Gastroesophageal sphincter (tissue), 3 donors: ENCODE data around the gene VSTM2B.

Source experiments
- EP300 ChIP-seq: sonication (generic); formaldehyde crosslinking; IDR thresholded peaks from one replicate; pipeline ENCODE4 v1.6.1; 2017; ENCODE audit warnings: antibody characterized with exemption, mild to moderate bottlenecking
- POLR2A ChIP-seq, 2 donors: fragments of 450-650 bp; IDR thresholded peaks; one replicate each; pipeline ENCODE4 v1.6.1; 2017; ENCODE audit warnings: antibody characterized with exemption in 2 of 2, mild to moderate bottlenecking in 2 of 2, moderate library complexity in 1 of 2
- POLR2AphosphoS5 ChIP-seq: sonication (generic); formaldehyde crosslinking; IDR thresholded peaks from one replicate; pipeline ENCODE4 v1.6.1; 2017; ENCODE audit warnings: antibody characterized with exemption
- TF ChIP-seq, protein P1 (sequence below), 4 experiments: fragments of 200-600 bp in 2 of 4; fragments of 450-650 bp in 2 of 4; sonication (generic) in 1 of 4; IDR thresholded peaks; one replicate each; pipeline ENCODE4 v1.5.1; 2017 to 2019; ENCODE audit warnings: antibody characterized with exemption in 4 of 4, mild to moderate bottlenecking in 2 of 4, moderate library complexity in 2 of 4

- no peak for TF ChIP-seq POLR2A (IDR thresholded peaks at IDR 0.05)
- TF ChIP-seq, protein P1, sequence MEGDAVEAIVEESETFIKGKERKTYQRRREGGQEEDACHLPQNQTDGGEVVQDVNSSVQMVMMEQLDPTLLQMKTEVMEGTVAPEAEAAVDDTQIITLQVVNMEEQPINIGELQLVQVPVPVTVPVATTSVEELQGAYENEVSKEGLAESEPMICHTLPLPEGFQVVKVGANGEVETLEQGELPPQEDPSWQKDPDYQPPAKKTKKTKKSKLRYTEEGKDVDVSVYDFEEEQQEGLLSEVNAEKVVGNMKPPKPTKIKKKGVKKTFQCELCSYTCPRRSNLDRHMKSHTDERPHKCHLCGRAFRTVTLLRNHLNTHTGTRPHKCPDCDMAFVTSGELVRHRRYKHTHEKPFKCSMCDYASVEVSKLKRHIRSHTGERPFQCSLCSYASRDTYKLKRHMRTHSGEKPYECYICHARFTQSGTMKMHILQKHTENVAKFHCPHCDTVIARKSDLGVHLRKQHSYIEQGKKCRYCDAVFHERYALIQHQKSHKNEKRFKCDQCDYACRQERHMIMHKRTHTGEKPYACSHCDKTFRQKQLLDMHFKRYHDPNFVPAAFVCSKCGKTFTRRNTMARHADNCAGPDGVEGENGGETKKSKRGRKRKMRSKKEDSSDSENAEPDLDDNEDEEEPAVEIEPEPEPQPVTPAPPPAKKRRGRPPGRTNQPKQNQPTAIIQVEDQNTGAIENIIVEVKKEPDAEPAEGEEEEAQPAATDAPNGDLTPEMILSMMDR (IDR thresholded peaks at IDR 0.05): no peak
- no peak for TF ChIP-seq EP300
- TF ChIP-seq POLR2AphosphoS5: no peak
Observed at GRCh38 chr19:29526730-29527499, 1.1 kb downstream of the VSTM2B start.
